NCI-H460 (cell line): ENCODE results near the gene KDM5B. TPM values are rescaled to one million over a fixed set of nuclear protein-coding genes. Genes with fewer than 3 reads are reported as not detected.
"Not testable (repeated sequence)": the region's sequence is repeated elsewhere in the genome, so short reads cannot be mapped to it uniquely, and the experiment has no call there.

ENCODE experiments used
- DNase-seq: peaks from one replicate; pipeline ENCODE4 v3.0.0-alpha.2; 2016; ENCODE audit warnings: low read depth; ENCODE audit errors: extremely low read depth
- total RNA-seq: library from RNA; depleted of rRNA; stranded (reverse); fragments of >200 nt; shearing (Covaris generic); gene quantifications from 2 replicates; pipeline ENCODE4 v1.2.3, GENCODE V29; 2014

Gene KDM5B
- total RNA-seq, 1 experiment from 2014 or later = 46.3 TPM

GRCh38 chr1:202794051-202794740 lies 14.0 kb downstream of the KDM5B start:
- DNase-seq = no peak

GRCh38 chr1:202791077-202791747 lies 17.0 kb downstream of the KDM5B start:
- DNase-seq = no peak

- no peak for DNase-seq
Observed at GRCh38 chr1:202788800-202789199, 19.4 kb downstream of the KDM5B start.

GRCh38 chr1:202786804-202787203 lies 21.4 kb downstream of the KDM5B start:
- DNase-seq = no peak

- DNase-seq = no peak
Observed at GRCh38 chr1:202781180-202781579, 27.0 kb downstream of the KDM5B start.

- DNase-seq = no peak
Observed at GRCh38 chr1:202770135-202770534, 38.1 kb downstream of the KDM5B start.

- DNase-seq = no peak
Observed at GRCh38 chr1:202765721-202766120, 42.5 kb downstream of the KDM5B start.

GRCh38 chr1:202762019-202762418 lies 46.2 kb downstream of the KDM5B start:
- no peak for DNase-seq

DNA sequence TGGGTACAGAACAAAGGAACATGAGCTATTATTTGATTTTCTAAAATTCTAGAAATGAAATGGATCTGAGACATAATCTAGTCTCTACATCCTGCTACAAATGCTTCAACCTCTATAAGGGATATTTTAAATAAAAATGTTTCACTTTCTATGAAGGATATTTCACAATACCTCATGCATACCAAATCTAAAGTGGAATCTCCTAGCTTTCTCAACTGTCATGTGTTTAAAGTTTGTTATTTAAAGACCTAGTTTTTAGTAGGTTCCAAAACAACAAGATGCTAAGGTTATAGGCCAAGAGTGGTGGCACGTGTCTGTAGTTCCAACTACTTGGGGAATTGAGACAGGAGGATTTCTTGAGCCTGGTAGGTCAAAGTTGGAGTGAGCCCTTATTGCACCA lies 47.6 kb downstream of the KDM5B start:
- no peak for DNase-seq

DNA sequence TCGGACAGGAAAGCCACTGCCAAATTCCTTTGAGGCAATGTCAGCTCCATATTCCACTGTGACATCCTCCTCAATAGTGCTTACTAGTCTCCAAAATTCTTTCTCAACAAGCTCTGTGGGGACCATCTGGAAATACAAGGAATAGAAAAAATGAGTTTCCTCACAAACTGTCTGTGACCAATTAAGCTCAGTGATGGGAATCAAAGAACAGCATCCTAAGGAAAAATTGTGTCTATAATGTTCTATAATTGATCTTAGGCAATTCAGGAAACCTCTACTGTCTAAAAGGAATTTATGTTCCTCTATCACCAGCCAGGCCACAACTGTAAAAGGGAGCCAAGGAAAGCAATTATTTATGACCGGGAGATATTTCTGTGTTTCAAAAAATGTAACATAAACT lies 51.8 kb downstream of the KDM5B start:
- DNase-seq = no peak

GRCh38 chr1:202754293-202754692 lies 53.9 kb downstream of the KDM5B start:
- DNase-seq = no peak

GRCh38 chr1:202752774-202753173 lies 55.4 kb downstream of the KDM5B start:
- DNase-seq = no peak

GRCh38 chr1:202750761-202751160 lies 57.5 kb downstream of the KDM5B start:
- no peak for DNase-seq

GRCh38 chr1:202750024-202750423 lies 58.2 kb downstream of the KDM5B start:
- DNase-seq = no peak

DNA sequence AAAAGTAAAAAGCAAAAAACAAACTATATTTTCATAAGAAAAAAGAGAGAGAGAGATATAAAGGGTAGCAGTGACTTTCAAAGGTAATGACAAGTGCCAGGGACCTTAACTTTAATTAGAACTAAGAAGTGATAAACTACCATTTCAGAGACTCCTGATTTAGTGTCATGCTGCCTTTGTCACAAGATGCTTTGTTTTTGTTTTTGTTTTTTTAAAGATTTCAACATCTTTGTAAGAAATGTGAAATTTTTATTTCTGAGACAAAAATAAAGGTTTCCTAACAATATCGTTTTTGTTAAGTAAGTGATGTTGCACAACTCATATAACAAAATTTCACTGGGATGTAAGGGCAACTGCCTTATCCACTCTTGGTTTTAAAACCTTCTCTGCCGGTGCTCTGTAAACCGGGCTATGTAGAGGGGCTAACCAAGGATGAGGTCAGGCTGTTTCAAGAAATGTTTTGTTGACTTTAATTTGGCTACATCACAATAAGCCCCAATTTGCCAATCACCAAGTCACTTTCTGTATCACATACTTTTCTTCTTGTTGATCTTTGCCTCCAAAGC lies 62.8 kb downstream of the KDM5B start:
- no peak for DNase-seq

- not testable (repeated sequence) for DNase-seq
Observed at GRCh38 chr1:202744770-202745169, 63.5 kb downstream of the KDM5B start.

- DNase-seq = no peak
Observed at GRCh38 chr1:202742496-202742895, 65.7 kb downstream of the KDM5B start.

DNA sequence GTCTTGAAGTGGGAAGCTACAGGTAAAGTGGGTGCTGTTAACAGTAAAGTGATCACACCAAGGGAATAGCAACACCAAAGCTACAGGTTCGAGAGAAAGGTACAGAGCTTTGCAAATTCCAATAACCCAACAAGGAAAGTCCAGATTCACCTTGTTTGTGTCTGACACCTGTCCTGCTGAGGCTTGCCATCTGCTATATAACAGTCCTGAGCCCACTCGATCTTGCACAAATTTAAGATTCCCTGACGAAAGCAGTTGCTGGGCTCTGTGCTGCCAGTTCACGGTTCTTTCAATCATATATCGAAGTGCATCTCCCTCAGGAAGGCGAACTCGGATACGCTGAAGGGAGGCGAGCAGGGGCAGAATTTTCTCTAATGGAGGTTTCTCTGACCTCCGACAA lies 75.0 kb downstream of the KDM5B start:
- DNase-seq = no peak

- no peak for DNase-seq
Observed at GRCh38 chr1:202728951-202729350, 79.3 kb downstream of the KDM5B start.

DNA sequence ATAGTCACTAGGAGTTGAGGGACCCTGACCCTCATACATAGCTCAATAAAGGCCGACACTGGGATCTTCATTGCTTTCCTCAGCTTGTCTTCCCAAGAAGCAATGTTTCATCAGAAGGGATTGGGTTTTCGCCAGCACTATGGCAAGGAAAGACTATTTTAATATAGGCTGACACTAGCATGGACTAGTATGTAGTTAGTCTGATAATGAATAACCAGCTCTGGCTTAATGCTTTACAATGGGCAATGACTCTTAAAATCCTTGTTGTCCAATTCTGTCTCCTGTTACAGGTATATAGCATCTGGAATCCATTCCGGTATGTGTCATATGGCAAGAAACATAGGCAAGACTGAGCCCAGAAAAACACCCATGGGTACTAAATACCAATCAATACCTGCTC lies 82.7 kb downstream of the KDM5B start:
- no peak for DNase-seq

DNA sequence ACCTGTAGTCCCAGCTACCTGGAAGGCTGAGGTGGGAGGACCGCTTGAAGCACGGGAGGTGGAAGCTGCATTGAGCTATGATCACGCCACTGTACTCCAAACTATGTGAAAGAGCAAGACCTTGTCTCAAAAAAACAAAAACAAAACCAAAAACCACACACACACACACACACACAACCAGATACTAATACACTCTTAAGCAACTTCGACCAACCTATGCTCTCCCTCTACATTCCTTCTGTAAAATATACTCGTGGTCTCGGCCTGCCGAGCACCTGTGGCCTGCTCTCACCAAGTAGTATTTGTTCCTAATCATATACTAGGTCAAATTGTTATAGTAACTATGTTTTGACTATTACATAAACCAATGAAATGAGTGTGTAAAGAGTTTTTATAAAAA lies 84.5 kb downstream of the KDM5B start:
- DNase-seq = no peak

DNA sequence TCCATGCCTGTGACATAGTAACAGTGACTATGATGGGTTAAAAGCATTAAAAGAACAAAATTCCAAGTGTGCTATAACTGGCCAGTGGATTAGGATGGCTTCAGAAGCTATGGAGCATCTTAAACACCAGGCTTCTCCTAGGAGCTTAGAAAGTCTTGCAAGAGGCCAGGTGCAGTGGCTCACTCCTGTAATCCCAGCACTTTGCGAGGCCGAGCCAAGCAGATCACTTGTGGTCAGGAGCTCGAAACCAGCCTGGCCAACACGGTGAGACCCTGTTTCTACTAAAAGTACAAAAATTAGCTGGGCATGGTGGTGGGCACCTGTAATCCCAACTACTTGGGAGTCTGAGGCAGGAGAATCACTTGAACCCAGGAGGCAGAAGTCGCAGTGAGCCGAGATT lies 85.2 kb downstream of the KDM5B start:
- DNase-seq = not testable (repeated sequence)
